ENCODE measurements around the gene SEC14L5. TPM values are rescaled to one million over a fixed set of nuclear protein-coding genes. Genes with fewer than 3 reads are reported as not detected.
A peak's percentile ranks its signal among the peaks of the same experiment; 100 is the strongest.

Gene SEC14L5
- total and polyA plus RNA-seq, 5 donors from 2014 or later = 1.5 TPM; not detected in 4

DNA sequence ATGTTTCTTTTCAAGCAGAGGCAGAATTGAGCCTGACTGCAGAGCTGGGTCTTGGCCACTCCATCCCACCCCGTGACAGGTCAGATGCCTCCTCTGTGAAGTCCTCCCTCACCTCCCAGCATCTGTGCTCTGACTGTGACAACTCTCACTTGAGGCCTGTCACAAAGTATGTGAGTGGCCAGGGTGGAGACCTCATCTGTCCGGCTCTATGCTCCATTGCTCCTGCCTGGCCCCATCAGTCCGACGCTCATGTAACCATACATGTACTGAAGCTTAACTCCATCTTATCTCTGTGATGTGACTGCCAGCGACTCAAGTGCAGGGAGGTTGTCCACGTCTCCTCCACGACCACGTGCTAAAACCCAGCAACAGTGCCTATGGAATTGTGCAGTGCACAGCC lies 24.7 kb upstream of the SEC14L5 start:
- no peak overlapping the region for H3K4me3 ChIP-seq (ENCODE audit: low read depth, low read length)
- H3K9me3 Mint-ChIP-seq = peaks cover 0 to 8% (median 0%) of the 10 kb centered on the region in 7 donors
- no peak for DNase-seq
- peaks cover 0 to 10% (median 0%) of the 10 kb centered on the region in 4 donors for H3K4me1 Mint-ChIP-seq
- ATAC-seq (ENCODE audit: low read depth in 2 of 2) = no peak
- peaks cover 35% of the 10 kb centered on the region for H3K27me3 Mint-ChIP-seq
- H3K4me1 ChIP-seq (ENCODE audit: control insufficient read depth, insufficient read depth, low read length, poor library complexity, severe bottlenecking) = peaks cover 11% of the 10 kb centered on the region
- no peak overlapping the region for H3K4me3 Mint-ChIP-seq
- H3K27ac Mint-ChIP-seq = no peak overlapping the region
- H3K27ac ChIP-seq (ENCODE audit: insufficient read depth, low read length, poor library complexity, severe bottlenecking) = no peak overlapping the region
- H3K9me3 ChIP-seq (ENCODE audit: control insufficient read depth in 2 of 2, low read length in 2 of 2) = no peaks in the 10 kb centered on the region
- no peaks in the 10 kb centered on the region for H3K36me3 ChIP-seq (ENCODE audit: control insufficient read depth, insufficient read depth, low read length)
- H3K27me3 ChIP-seq (ENCODE audit: control insufficient read depth, insufficient read depth, low read length) = peaks cover 3% of the 10 kb centered on the region
- no peaks in the 10 kb centered on the region for H3K36me3 Mint-ChIP-seq

DNA sequence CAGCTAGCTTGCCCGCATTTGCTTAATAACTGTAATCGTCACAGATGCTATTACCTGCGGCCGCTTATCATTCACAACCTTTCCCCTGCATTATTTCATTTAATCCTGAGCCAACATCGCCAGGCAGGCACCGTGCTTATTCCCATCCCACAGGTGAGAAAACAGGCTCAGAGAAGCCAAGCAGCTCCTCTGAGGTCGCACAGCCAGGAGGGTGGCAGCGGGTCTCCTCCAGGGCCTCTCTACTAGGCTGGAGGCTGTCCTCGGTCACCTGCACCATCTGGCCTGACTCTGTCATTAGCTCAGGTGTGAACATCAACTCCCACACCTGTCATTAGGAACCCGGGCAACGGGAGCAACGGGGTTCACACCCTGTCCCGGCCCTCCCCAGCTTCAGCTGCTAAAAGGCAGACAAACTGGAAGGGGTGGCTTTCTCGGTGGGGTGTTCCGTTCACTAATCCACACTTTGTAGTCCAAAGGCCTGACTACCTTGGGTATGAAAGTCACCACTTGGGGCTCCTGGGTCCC lies 24.2 kb upstream of the SEC14L5 start:
- peaks cover 39% of the 10 kb centered on the region for H3K27me3 Mint-ChIP-seq
- no peak overlapping the region for H3K4me3 Mint-ChIP-seq
- no peak for ATAC-seq (ENCODE audit: low read depth in 2 of 2)
- H3K36me3 Mint-ChIP-seq = no peaks in the 10 kb centered on the region
- H3K4me1 Mint-ChIP-seq = peaks cover 0 to 10% (median 0%) of the 10 kb centered on the region in 4 donors
- no peak overlapping the region for H3K27ac ChIP-seq (ENCODE audit: insufficient read depth, low read length, poor library complexity, severe bottlenecking)
- H3K9me3 ChIP-seq (ENCODE audit: control insufficient read depth in 2 of 2, low read length in 2 of 2) = no peaks in the 10 kb centered on the region
- H3K4me1 ChIP-seq (ENCODE audit: control insufficient read depth, insufficient read depth, low read length, poor library complexity, severe bottlenecking) = peaks cover 11% of the 10 kb centered on the region
- no peak for DNase-seq
- no peak overlapping the region for H3K27ac Mint-ChIP-seq
- peaks cover 0 to 8% (median 0%) of the 10 kb centered on the region in 7 donors for H3K9me3 Mint-ChIP-seq
- H3K27me3 ChIP-seq (ENCODE audit: control insufficient read depth, insufficient read depth, low read length) = peaks cover 3% of the 10 kb centered on the region
- no peaks in the 10 kb centered on the region for H3K36me3 ChIP-seq (ENCODE audit: control insufficient read depth, insufficient read depth, low read length)
- H3K4me3 ChIP-seq (ENCODE audit: low read depth, low read length) = no peak overlapping the region

DNA sequence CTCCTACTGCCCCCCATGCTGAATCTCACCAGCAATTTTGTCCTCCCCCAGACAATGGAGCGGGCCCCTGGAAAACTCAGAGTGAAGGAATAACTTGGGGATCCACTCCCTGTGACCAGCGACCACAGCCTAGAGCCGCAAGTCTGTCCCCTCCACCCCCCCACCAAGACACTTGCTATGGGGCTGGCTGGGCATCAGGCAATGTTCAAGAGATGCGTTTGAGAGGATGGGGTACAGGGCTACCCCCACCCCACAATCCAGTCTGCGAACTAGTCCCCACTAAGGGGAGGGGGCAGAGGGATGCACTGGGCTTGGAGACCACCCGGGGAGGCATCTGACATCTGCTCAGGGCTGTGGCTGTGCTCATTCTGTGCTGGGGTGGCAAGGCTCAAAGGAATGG lies 23.5 kb upstream of the SEC14L5 start:
- H3K4me3 ChIP-seq (ENCODE audit: low read depth, low read length) = no peak overlapping the region
- H3K4me1 ChIP-seq (ENCODE audit: control insufficient read depth, insufficient read depth, low read length, poor library complexity, severe bottlenecking) = peaks cover 11% of the 10 kb centered on the region
- H3K27me3 ChIP-seq (ENCODE audit: control insufficient read depth, insufficient read depth, low read length) = peaks cover 3% of the 10 kb centered on the region
- H3K4me1 Mint-ChIP-seq = peaks cover 0 to 10% (median 0%) of the 10 kb centered on the region in 4 donors
- no peak overlapping the region for H3K27ac ChIP-seq (ENCODE audit: insufficient read depth, low read length, poor library complexity, severe bottlenecking)
- no peaks in the 10 kb centered on the region for H3K36me3 ChIP-seq (ENCODE audit: control insufficient read depth, insufficient read depth, low read length)
- no peaks in the 10 kb centered on the region for H3K9me3 ChIP-seq (ENCODE audit: control insufficient read depth in 2 of 2, low read length in 2 of 2)
- peaks cover 33% of the 10 kb centered on the region for H3K27me3 Mint-ChIP-seq
- H3K4me3 Mint-ChIP-seq = no peak overlapping the region
- ATAC-seq (ENCODE audit: low read depth in 2 of 2) (no peak), DNase-seq (no peak)
- peaks cover 0 to 5% (median 0%) of the 10 kb centered on the region in 7 donors for H3K9me3 Mint-ChIP-seq
- no peaks in the 10 kb centered on the region for H3K36me3 Mint-ChIP-seq
- H3K27ac Mint-ChIP-seq = no peak overlapping the region

DNA sequence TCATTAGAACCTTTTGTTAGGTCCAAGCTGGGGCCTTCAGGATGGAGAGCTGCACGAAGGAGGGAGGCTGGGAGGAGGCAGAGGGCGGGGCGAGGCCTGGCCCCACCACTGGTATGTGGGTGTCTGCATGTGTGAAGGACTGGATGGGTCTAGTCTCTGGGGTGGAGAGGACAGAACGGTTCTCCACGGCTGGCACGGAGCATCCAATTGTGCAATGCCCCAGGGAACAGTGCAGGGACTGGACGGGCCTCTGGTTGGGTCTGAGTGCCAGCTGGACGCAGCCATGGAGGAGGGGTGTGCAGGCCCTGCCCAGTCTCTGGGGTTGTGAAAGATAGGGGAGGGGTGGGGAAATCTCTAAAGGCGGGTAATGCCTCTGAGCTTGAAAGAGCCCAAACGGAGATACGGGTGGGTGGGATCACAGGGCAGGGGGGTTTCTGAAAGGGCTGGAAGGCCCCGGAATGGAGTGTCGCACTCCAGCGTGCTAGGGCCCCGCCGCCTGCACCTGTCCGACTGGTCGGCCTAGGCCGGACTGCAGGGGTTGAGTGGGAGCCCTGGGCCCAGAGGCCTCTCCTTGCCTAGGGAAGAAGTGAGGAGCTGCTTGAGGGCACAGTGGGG lies 22.8 kb upstream of the SEC14L5 start:
- Histone ChIP-seq H3K4me3 (ENCODE audit: low read depth, low read length) (no peak overlapping the region), H3K36me3 (ENCODE audit: control insufficient read depth, insufficient read depth, low read length) (no peaks in the 10 kb centered on the region), H3K27ac (ENCODE audit: insufficient read depth, low read length, poor library complexity, severe bottlenecking) (no peak overlapping the region), H3K9me3 (ENCODE audit: control insufficient read depth in 2 of 2, low read length in 2 of 2) (no peaks in the 10 kb centered on the region), H3K27me3 (ENCODE audit: control insufficient read depth, insufficient read depth, low read length) (peaks cover 3% of the 10 kb centered on the region), H3K4me1 (ENCODE audit: control insufficient read depth, insufficient read depth, low read length, poor library complexity, severe bottlenecking) (peaks cover 11% of the 10 kb centered on the region)
- Mint-ChIP-seq H3K27me3 (peaks cover 33% of the 10 kb centered on the region), H3K4me1 (peaks cover 0 to 10% (median 0%) of the 10 kb centered on the region in 4 donors), H3K27ac (no peak overlapping the region), H3K9me3 (peaks cover 0 to 2% (median 0%) of the 10 kb centered on the region in 7 donors), H3K36me3 (no peaks in the 10 kb centered on the region), H3K4me3 (no peak overlapping the region)
- DNase-seq = no peak
- no peak for ATAC-seq (ENCODE audit: low read depth in 2 of 2)

DNA sequence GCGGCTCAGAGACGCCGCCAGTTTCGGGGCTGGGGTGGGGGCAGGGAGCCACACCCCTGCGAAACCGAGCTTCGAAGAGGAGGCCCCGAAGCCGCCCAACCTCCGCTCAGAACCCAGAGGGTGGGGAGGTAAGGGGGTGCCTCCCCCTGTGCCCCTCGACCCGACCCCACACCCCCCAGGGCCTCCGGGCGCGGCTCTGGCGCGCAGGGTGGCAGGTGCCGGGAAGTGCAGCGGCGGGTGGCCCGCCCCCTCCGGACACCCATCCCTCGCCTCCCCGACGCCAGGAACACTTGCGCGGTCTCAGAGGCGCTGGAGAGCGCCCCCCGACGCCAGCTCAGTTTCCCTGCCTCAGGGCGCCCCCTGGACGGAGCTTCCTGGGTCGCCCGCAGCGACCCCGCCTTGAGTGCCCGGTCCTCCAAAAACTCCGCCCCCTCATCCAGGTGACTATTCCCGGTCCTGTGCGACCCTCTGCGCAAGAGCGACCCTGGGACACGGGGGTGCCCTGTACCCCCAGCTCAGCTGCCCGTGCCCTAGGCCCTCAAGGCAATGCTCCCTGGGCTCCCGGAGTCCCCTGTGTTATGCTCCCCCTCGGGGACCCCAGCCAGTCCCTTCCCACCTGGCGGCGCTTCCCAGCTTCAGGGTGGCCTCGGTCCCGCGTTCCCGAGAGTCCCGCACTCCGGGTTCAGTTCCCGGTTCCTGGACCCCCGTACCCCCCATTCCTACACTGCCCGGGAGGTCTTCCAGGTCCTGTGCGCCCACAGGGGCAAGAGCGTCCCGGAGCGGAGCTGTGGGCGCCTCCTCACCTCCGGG lies 21.7 kb upstream of the SEC14L5 start:
- DNase-seq (no peak), ATAC-seq (ENCODE audit: low read depth in 2 of 2) (no peak)
- H3K27me3 Mint-ChIP-seq = peaks cover 33% of the 10 kb centered on the region
- H3K36me3 Mint-ChIP-seq = no peaks in the 10 kb centered on the region
- H3K27me3 ChIP-seq (ENCODE audit: control insufficient read depth, insufficient read depth, low read length) = peaks cover 3% of the 10 kb centered on the region
- no peak overlapping the region for H3K4me3 ChIP-seq (ENCODE audit: low read depth, low read length)
- H3K27ac ChIP-seq (ENCODE audit: insufficient read depth, low read length, poor library complexity, severe bottlenecking) = no peak overlapping the region
- H3K36me3 ChIP-seq (ENCODE audit: control insufficient read depth, insufficient read depth, low read length) = no peaks in the 10 kb centered on the region
- H3K4me1 ChIP-seq (ENCODE audit: control insufficient read depth, insufficient read depth, low read length, poor library complexity, severe bottlenecking) = peaks cover 11% of the 10 kb centered on the region
- H3K27ac Mint-ChIP-seq = no peak overlapping the region
- H3K9me3 ChIP-seq (ENCODE audit: control insufficient read depth in 2 of 2, low read length in 2 of 2) = no peaks in the 10 kb centered on the region
- H3K4me3 Mint-ChIP-seq = peak overlapping the region in 3 of 4 donors; percentile 28 to 53 (median 32)
- peaks cover 0 to 10% (median 0%) of the 10 kb centered on the region in 4 donors for H3K4me1 Mint-ChIP-seq
- H3K9me3 Mint-ChIP-seq = peaks cover 0 to 2% (median 0%) of the 10 kb centered on the region in 7 donors

DNA sequence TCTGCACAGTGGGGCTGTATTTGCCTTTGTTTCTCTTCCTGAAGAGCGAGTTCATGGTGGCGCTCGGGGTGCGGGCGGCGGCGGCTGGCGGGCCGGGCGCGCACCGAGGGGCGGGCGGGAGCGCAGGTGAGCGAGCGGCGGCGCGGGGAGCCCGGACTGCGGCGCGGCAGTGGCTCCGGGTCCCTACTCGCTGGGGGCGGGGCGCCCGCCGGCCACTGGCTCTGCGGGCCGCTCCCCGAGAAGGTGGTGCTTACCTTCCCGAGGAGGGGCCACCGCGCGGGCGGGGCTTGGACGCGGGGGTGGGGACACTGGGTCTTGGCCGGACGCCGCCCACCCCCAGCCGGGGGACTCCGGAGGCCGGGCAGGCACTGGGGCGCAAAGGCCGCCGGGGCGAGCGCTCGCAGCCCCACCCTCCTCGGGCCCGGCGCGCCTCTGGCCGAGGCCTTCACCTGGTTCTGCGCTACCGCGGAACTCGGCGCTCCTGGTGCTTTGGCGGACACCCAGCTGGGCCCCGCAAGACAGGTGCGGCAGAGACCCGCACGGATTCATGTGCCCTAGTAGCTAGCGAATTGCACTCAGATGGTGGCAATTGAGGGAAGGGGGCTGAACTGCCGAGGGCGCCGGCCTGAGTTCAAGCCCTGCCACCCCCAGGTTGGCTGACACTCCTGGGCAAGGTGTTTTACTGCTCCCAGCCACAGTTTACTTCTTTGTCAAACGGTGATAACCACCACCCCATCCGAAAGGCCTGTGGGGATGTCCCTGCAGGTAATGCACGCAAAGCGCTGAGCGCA lies 20.9 kb upstream of the SEC14L5 start, which contains the start of gene PPL:
PPL (minus strand) TSS at position 158 of the 791 bp plus-strand sequence; CDS start at position 55, 103 bp downstream.
- Histone ChIP-seq H3K4me1 (ENCODE audit: control insufficient read depth, insufficient read depth, low read length, poor library complexity, severe bottlenecking) (peaks cover 11% of the 10 kb centered on the region), H3K36me3 (ENCODE audit: control insufficient read depth, insufficient read depth, low read length) (no peaks in the 10 kb centered on the region), H3K9me3 (ENCODE audit: control insufficient read depth in 2 of 2, low read length in 2 of 2) (no peaks in the 10 kb centered on the region), H3K27ac (ENCODE audit: insufficient read depth, low read length, poor library complexity, severe bottlenecking) (no peak within 1 kb of the TSS), H3K4me3 (ENCODE audit: low read depth, low read length) (no peak within 1 kb of the TSS), H3K27me3 (ENCODE audit: control insufficient read depth, insufficient read depth, low read length) (peaks cover 3% of the 10 kb centered on the region)
- peaks cover 33% of the 10 kb centered on the region for H3K27me3 Mint-ChIP-seq
- no peak for DNase-seq
- H3K27ac Mint-ChIP-seq = no peak within 1 kb of the TSS
- ATAC-seq (ENCODE audit: low read depth in 2 of 2) = no peak
- peak within 1 kb of the TSS in 3 of 4 donors; percentile 28 to 53 (median 32) for H3K4me3 Mint-ChIP-seq
- peaks cover 0 to 2% (median 0%) of the 10 kb centered on the region in 7 donors for H3K9me3 Mint-ChIP-seq
- peaks cover 0 to 10% (median 0%) of the 10 kb centered on the region in 4 donors for H3K4me1 Mint-ChIP-seq
- H3K36me3 Mint-ChIP-seq = no peaks in the 10 kb centered on the region
